ENCODE results near the gene CABP2. TPM values are rescaled to one million over a fixed set of nuclear protein-coding genes. Genes with fewer than 3 reads are reported as not detected.

CABP2 gene
- total and polyA plus RNA-seq, 10 of the 15 experiments (the other 5 are each of a cell fraction or from before 2014, with no cell fraction given) = not detected

DNA sequence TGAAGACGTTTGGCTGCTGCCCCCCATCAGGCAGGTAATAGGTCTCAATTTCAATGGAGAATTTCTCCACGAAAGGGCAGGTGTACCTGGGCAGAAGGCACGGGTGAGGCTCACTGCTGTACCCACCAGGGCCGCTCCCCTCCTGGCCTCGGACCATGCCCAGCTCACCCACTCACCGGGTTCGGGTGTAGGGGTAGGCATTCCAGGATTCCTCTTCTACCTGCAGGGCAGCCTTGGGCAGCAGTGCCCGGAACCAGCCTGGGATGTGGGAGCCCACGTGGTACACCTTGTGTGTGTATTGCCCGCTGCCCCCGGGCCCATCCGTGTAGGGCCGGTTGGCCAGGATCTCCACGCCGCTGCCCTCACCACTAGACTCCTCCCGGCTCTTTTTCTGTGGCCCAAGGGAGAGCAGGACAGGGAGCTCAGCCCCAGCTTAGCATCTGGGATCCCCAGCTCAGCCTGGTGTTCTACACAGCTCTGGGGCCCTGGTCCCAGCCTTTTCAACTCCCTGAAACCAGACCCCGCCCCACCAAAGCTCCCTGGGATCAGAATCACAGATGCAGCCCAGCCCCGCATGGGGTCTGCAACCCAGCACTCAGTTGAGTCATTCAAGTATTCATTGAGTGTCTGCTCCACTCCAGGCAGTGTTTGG is 20.8 kb downstream of the CABP2 start:
- Histone ChIP-seq H3K4me2 (ENCODE audit: control insufficient read depth, insufficient read depth) (no peak overlapping the region), H3K27me3 (replicated peaks in 1 of 2; ENCODE audit: control insufficient read depth in 2 of 2, insufficient read depth in 2 of 2, low read length in 1 of 2) (no peaks in the 10 kb centered on the region), H3K4me1 (ENCODE audit: control insufficient read depth, insufficient read depth, low read length) (peaks cover 23% of the 10 kb centered on the region), H3K9me3 (replicated peaks; ENCODE audit: control insufficient read depth, insufficient read depth, low read length) (no peaks in the 10 kb centered on the region), H3K9ac (ENCODE audit: control insufficient read depth, insufficient read depth, low read length) (no peak overlapping the region), H3K27ac (ENCODE audit: control insufficient read depth, insufficient read depth) (no peak overlapping the region), H3K79me2 (ENCODE audit: control insufficient read depth, insufficient read depth, low read length) (peaks cover 28% of the 10 kb centered on the region), H3K36me3 (ENCODE audit: control insufficient read depth in 2 of 2, insufficient read depth in 2 of 2, low read length in 1 of 2) (peaks cover 0 to 3% of the 10 kb centered on the region in 2 experiments; a peak in 2 of 4 replicates), H3K4me3 (no peak overlapping the region), H2AFZ (ENCODE audit: control insufficient read depth, low read depth, low read length) (no peak overlapping the region), H4K20me1 (ENCODE audit: control insufficient read depth, insufficient read depth) (no peaks in the 10 kb centered on the region)
- TF ChIP-seq ZNF24 (IDR thresholded peaks at IDR 0.05) (no peak), SMAD5 (IDR thresholded peaks at IDR 0.05; ENCODE audit: low read depth) (no peak), NFXL1 (IDR thresholded peaks at IDR 0.05; ENCODE audit: borderline replicate concordance) (no peak)
- TF ChIP-seq, protein P1, sequence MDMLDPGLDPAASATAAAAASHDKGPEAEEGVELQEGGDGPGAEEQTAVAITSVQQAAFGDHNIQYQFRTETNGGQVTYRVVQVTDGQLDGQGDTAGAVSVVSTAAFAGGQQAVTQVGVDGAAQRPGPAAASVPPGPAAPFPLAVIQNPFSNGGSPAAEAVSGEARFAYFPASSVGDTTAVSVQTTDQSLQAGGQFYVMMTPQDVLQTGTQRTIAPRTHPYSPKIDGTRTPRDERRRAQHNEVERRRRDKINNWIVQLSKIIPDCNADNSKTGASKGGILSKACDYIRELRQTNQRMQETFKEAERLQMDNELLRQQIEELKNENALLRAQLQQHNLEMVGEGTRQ (IDR thresholded peaks at IDR 0.05; ENCODE audit: borderline replicate concordance, low read depth, low read length) = no peak
- TF ChIP-seq, protein P2, sequence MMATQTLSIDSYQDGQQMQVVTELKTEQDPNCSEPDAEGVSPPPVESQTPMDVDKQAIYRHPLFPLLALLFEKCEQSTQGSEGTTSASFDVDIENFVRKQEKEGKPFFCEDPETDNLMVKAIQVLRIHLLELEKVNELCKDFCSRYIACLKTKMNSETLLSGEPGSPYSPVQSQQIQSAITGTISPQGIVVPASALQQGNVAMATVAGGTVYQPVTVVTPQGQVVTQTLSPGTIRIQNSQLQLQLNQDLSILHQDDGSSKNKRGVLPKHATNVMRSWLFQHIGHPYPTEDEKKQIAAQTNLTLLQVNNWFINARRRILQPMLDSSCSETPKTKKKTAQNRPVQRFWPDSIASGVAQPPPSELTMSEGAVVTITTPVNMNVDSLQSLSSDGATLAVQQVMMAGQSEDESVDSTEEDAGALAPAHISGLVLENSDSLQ (IDR thresholded peaks at IDR 0.05) = no peak
- in situ Hi-C loops (cut with MboI) = no loop called here
- intact Hi-C loops (cut with micrococcal nuclease; ENCODE audit: unreplicated experiment) = no loop called here
- ChIA-PET POLR2A (interaction anchor here (0.5 to 1.3 kb wide), 5 partner anchors 12 to 150 kb away, joined by 3 to 4 read pairs (median 3); partner anchors contain the start of genes POLD4 and TBC1D10C), SMC1A (ENCODE audit: uncharacterized antibody, unreplicated experiment) (no interaction called here), CTCF (interaction anchor here (0.6 to 0.7 kb wide), 2 partner anchors 382 to 883 kb away, joined by 3 to 5 read pairs; no protein-coding TSS in a partner anchor), RAD21 (ENCODE audit: unreplicated experiment) (interaction anchor here (1.1 to 1.5 kb wide), 3 partner anchors 15 to 102 kb away, joined by 3 read pairs; no protein-coding TSS in a partner anchor)
- WGBS (ENCODE audit: insufficient coverage, insufficient replicate concordance, low lambda C conversion rate, missing lambda C conversion rate) = 91% methylated on average over 18 of the region's 18 CpGs
- no peak for DNase-seq (ENCODE audit: low read depth, low spot score)
- BruUV-seq (replicated peaks) = no TSS peak
- no peak for ATAC-seq
- FAIRE-seq = no peak
